Measurements from ENCODE around the gene MKLN1. TPM values are rescaled to one million over a fixed set of nuclear protein-coding genes. Genes with fewer than 3 reads are reported as not detected.

The MKLN1 gene
- total and polyA plus RNA-seq, 2 of the 13 experiments (the other 11 are each of a cell fraction or from before 2014, with no cell fraction given): 33.6 to 43.5 TPM

GRCh38 chr7:131507592-131508331 is 180.1 kb downstream of the MKLN1 start (continued):
- peak; percentile 77 for TF ChIP-seq XRCC5 (optimal IDR thresholded peaks at IDR 0.05; ENCODE audit: low read length)
- peak; percentile 50 to 83; a peak in 2 of 4 replicates for TF ChIP-seq HMGXB4 (CRISPR knock-in tag; IDR thresholded peaks at IDR 0.05; ENCODE audit: borderline replicate concordance in 1 of 2, low read depth in 1 of 2)
- TF ChIP-seq HOXA9 (CRISPR knock-in tag; IDR thresholded peaks at IDR 0.05; ENCODE audit: borderline replicate concordance): no peak
- TF ChIP-seq ZFP36L2 (CRISPR knock-in tag; IDR thresholded peaks at IDR 0.05): no peak
- TF ChIP-seq NFIC (IDR thresholded peaks at IDR 0.05; ENCODE audit: low read length): no peak
- 0 out of 2 replicates have a peak, but pooled peaks have one; percentile 31 for TF ChIP-seq HDAC2 (CRISPR knock-in tag; IDR thresholded peaks at IDR 0.05)
- TF ChIP-seq MNT (IDR thresholded peaks at IDR 0.05): no peak
- peak; percentile 87 for TF ChIP-seq ZNF768 (CRISPR knock-in tag; IDR thresholded peaks at IDR 0.05)
- TF ChIP-seq SOX13 (IDR thresholded peaks at IDR 0.05): no peak
- no peak for TF ChIP-seq SOX13 (CRISPR knock-in tag; conservative IDR thresholded peaks at IDR 0.05 in 1 of 2, IDR thresholded peaks at IDR 0.05 in 1 of 2)
- peak; percentile 28; the same call in 1 of the 2 replicates for TF ChIP-seq HOXA3 (CRISPR knock-in tag; IDR thresholded peaks at IDR 0.05)
- TF ChIP-seq CAMTA2 (CRISPR knock-in tag; IDR thresholded peaks at IDR 0.05; ENCODE audit: borderline replicate concordance): no peak
- TF ChIP-seq ZBTB34 (CRISPR knock-in tag; IDR thresholded peaks at IDR 0.05): no peak
- TF ChIP-seq TFE3 (CRISPR knock-in tag; IDR thresholded peaks at IDR 0.05): no peak
- TF ChIP-seq ATAD3A (CRISPR knock-in tag; IDR thresholded peaks at IDR 0.05): no peak
- TF ChIP-seq ZNF276 (CRISPR knock-in tag; IDR thresholded peaks at IDR 0.05; ENCODE audit: low read depth): 0 out of 2 replicates have a peak, but pooled peaks have one; percentile 61
- no peak for TF ChIP-seq ZNF431 (CRISPR knock-in tag; IDR thresholded peaks at IDR 0.05; ENCODE audit: borderline replicate concordance, low read depth)

Data from HepG2 (cell line).